LHCN-M2 (cell line): ENCODE measurements around the gene PNPO. TPM values are rescaled to one million over a fixed set of nuclear protein-coding genes. Genes with fewer than 3 reads are reported as not detected.

Source experiments
- DNase-seq: peaks from one replicate; pipeline ENCODE4 v3.0.0-alpha.2; 2012; ENCODE audit warnings: low read depth
- total RNA-seq: library from RNA; depleted of rRNA; stranded (reverse); fragments of >200 nt; gene quantifications from 2 replicates; pipeline ENCODE4 v1.2.3, GENCODE V29; 2014; rRNA removed

PNPO gene
- total RNA-seq, 1 experiment from 2014 or later = 54.1 TPM

DNA sequence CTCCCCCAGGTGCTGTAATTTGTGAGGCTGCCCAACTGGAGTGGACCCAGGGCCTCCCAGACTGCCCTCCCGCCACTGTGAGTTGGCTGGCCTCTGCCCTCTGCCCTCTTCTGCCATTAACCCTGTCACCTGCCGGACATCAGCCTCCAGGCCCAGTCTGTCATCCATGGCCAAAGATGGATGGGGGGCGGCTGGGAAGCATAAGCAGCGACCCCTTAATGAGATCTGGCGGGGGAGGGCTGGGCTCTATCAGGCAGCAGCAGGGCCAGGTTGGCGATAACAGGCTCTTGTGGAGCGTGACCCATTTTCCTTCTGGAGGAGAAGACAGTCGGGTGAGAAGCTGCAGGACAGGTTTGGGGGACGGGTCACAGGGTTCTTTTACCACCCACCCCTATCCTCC lies 54.8 kb downstream of the PNPO start:
- DNase-seq = no peak

DNA sequence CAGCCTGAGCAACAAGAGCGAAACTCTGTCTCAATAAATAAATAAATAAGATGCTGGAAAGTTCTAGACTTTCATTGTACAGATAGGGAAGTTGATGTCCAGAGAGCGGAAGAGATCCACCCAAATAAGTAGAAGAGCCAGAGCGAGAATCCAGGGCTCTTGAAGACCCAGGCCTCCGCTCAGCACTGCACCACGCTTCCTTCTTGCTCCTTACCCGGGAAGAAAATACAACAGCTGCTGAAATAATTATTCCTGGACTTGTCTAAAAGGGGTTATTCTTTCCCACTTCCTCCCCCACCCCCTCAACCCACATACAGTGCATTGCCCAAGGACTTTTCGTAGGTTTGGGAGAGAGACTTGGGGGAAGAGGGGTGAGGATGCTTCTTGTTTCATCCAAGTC lies 56.2 kb downstream of the PNPO start:
- peak; percentile 38 for DNase-seq

DNA sequence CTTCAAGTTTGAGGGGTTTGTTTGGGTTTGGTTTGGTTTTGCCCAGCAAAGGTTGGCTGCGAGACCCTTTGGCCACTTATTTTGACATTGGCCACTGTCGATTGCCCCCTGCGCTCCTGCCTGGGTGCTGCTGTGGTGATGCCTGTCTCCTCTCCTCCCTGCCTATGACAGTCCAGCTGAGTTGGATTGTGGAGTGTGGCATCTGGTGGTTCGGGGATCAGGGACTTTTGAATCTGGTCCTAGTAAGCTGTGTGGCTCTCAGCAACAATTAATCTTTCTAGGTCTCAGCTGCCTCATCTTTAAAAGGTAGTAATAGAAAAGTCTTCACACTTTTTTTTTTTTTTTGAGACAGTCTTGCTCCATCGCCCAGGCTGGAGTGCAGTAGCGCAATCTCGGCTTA lies 56.7 kb downstream of the PNPO start:
- no peak for DNase-seq

Other genes with a start within 250 kb of the PNPO start
- 3.8 and 5.4 TPM in 2 replicates for gene TBKBP1, start 247.4 kb upstream of the PNPO start, total RNA-seq
- not detected in 2 replicates for gene TBX21, start 208.3 kb upstream of the PNPO start, total RNA-seq
- gene OSBPL7, start 119.8 kb upstream of the PNPO start, total RNA-seq = 15.3 and 21.4 TPM in 2 replicates
- gene MRPL10, start 110.0 kb upstream of the PNPO start, total RNA-seq = 45.4 and 47.5 TPM in 2 replicates
- 0.45 and 1.4 TPM in 2 replicates for gene LRRC46, start 109.9 kb upstream of the PNPO start, total RNA-seq
- 59.8 and 60.2 TPM in 2 replicates for gene SCRN2, start 100.3 kb upstream of the PNPO start, total RNA-seq
- not detected in 2 replicates for gene SP6, start 90.4 kb upstream of the PNPO start, total RNA-seq
- 1.7 and 3.4 TPM in 2 replicates for gene SP2, start 45.3 kb upstream of the PNPO start, total RNA-seq
- not detected in 2 replicates for gene PRR15L, start 16.3 kb downstream of the PNPO start, total RNA-seq
- 93.8 and 94.9 TPM in 2 replicates for gene CDK5RAP3, start 29.5 kb downstream of the PNPO start, total RNA-seq
- 70.4 and 91.8 TPM in 2 replicates for gene COPZ2, start 96.2 kb downstream of the PNPO start, total RNA-seq
- gene NFE2L1, start 106.8 kb downstream of the PNPO start, total RNA-seq = 101 and 123 TPM in 2 replicates
- gene CBX1, start 159.9 kb downstream of the PNPO start, total RNA-seq = 103 and 104 TPM in 2 replicates
- gene SNX11, start 166.2 kb downstream of the PNPO start, total RNA-seq = 9.4 and 13.1 TPM in 2 replicates